Neural cell (in vitro differentiated cells): ENCODE measurements around the gene ATXN7L1. TPM values are rescaled to one million over a fixed set of nuclear protein-coding genes. Genes with fewer than 3 reads are reported as not detected.

Experiments used
- H2AFZ ChIP-seq: fragments of 200-600, 300-800 bp; sonication (generic), shearing (Covaris generic); 2 replicates; pipeline ENCODE4 v1.6.0; 2014; ENCODE audit warnings: low read depth, mild to moderate bottlenecking, antibody characterized with exemption, low read length, moderate library complexity
- H3F3A ChIP-seq: fragments of 200-600 bp; shearing (Covaris generic); 2 replicates; pipeline ENCODE4 v1.6.1; 2016; ENCODE audit warnings: mild to moderate bottlenecking, moderate library complexity, mixed read lengths, antibody characterized with exemption, low read length; ENCODE audit not compliant: insufficient read depth, poor library complexity, severe bottlenecking
- H3K27ac ChIP-seq: fragments of 200-600, 300-800 bp; sonication (generic), shearing (Covaris generic); 2 replicates; pipeline ENCODE4 v1.5.1; 2014; ENCODE audit warnings: mild to moderate bottlenecking, low read length, moderate library complexity
- H3K27me3 ChIP-seq: fragments of 300-800, 200-600 bp; sonication (generic), shearing (Covaris generic); 2 replicates; pipeline ENCODE4 v1.6.0; 2014; ENCODE audit warnings: mild to moderate bottlenecking, low read depth, low read length, moderate library complexity; ENCODE audit not compliant: insufficient read depth
- H3K36me3 ChIP-seq: fragments of 300-800, 200-600 bp; sonication (generic), shearing (Covaris generic); 2 replicates; pipeline ENCODE4 v1.5.1; 2014; ENCODE audit warnings: mild to moderate bottlenecking, antibody characterized with exemption, low read length, moderate library complexity; ENCODE audit not compliant: insufficient read depth
- H3K4me2 ChIP-seq: fragments of 300-800, 200-600 bp; sonication (generic), shearing (Covaris generic); 2 replicates; pipeline ENCODE4 v1.6.0; 2014; ENCODE audit warnings: mild to moderate bottlenecking, low read length
- H3K4me3 ChIP-seq: fragments of 300-800, 200-600 bp; sonication (generic), shearing (Covaris generic); 2 replicates; pipeline ENCODE4 v1.5.1; 2014; ENCODE audit warnings: mild to moderate bottlenecking, low read length, moderate library complexity
- H3K79me2 ChIP-seq: fragments of 200-600 bp; shearing (Covaris generic); replicated peaks from 2 replicates; pipeline ENCODE4 v1.6.0; 2014; ENCODE audit warnings: mild to moderate bottlenecking, low read length, moderate library complexity; ENCODE audit not compliant: insufficient read depth
- H3K9ac ChIP-seq: fragments of 300-800, 200-600 bp; sonication (generic), shearing (Covaris generic); 2 replicates; pipeline ENCODE4 v1.6.1; 2016; ENCODE audit warnings: mild to moderate bottlenecking, low read length, mixed read lengths
- H3K9me2 ChIP-seq: fragments of 200-600 bp; shearing (Covaris generic); 2 replicates; pipeline ENCODE4 v1.6.1; 2016; ENCODE audit warnings: mild to moderate bottlenecking, low read length, mixed read lengths; ENCODE audit not compliant: insufficient read depth
- H3K9me3 ChIP-seq: fragments of 200-600, 300-800 bp; sonication (generic), shearing (Covaris generic); 2 replicates; pipeline ENCODE4 v1.6.1; 2016; ENCODE audit warnings: mild to moderate bottlenecking, mixed run types, low read length, moderate library complexity, mixed read lengths
- H4K20me1 ChIP-seq: fragments of 200-600 bp; shearing (Covaris generic); 2 replicates; pipeline ENCODE4 v1.6.1; 2016; ENCODE audit warnings: mild to moderate bottlenecking, mixed run types; ENCODE audit not compliant: insufficient read depth
- EP300 ChIP-seq: fragments of 450-650 bp; conservative IDR thresholded peaks from 2 replicates; pipeline ENCODE4 v1.6.1; 2014; ENCODE audit warnings: antibody characterized with exemption, mild to moderate bottlenecking, moderate library complexity; ENCODE audit not compliant: poor library complexity, severe bottlenecking
- EZH2 ChIP-seq: fragments of 200-600, 300-800 bp; shearing (Covaris generic), sonication (generic); IDR thresholded peaks from 2 replicates; pipeline ENCODE4 v1.6.1; 2014; ENCODE audit warnings: antibody characterized with exemption, low read length, borderline replicate concordance, mild to moderate bottlenecking; ENCODE audit not compliant: insufficient read depth, poor library complexity, severe bottlenecking
- MXI1 ChIP-seq: fragments of 450-650 bp; conservative IDR thresholded peaks from 2 replicates; pipeline ENCODE4 v1.6.1; 2014; ENCODE audit warnings: antibody characterized with exemption, mild to moderate bottlenecking; ENCODE audit not compliant: poor library complexity, severe bottlenecking
- POLR2AphosphoS5 ChIP-seq: IDR thresholded peaks from 2 replicates; pipeline ENCODE4 v1.6.1; 2012
- RAD21 ChIP-seq: fragments of 450-650 bp; conservative IDR thresholded peaks from 2 replicates; pipeline ENCODE4 v1.6.1; 2014; ENCODE audit warnings: antibody characterized with exemption, mild to moderate bottlenecking, moderate library complexity
- SMC3 ChIP-seq: fragments of 450-650 bp; conservative IDR thresholded peaks from 2 replicates; pipeline ENCODE4 v1.6.1; 2014; ENCODE audit warnings: antibody characterized with exemption, mild to moderate bottlenecking, moderate library complexity; ENCODE audit not compliant: poor library complexity
- TAF1 ChIP-seq: IDR thresholded peaks from 2 replicates; pipeline ENCODE4 v1.6.1; 2012; ENCODE audit warnings: low read depth
- polyA minus RNA-seq: library from RNA; depleted of rRNA, polyadenylated mRNA; stranded (reverse); fragments of >200 nt; gene quantifications from 2 replicates; pipeline ENCODE4 v1.2.3, GENCODE V29; 2014
- polyA plus RNA-seq: library from polyadenylated mRNA; depleted of rRNA; stranded (reverse); fragments of >200 nt; gene quantifications from 2 replicates; pipeline ENCODE4 v1.2.3, GENCODE V29; 2014
- TF ChIP-seq, protein P1 (sequence below): IDR thresholded peaks from 2 replicates; pipeline ENCODE4 v1.6.1; 2012; ENCODE audit warnings: borderline replicate concordance
- TF ChIP-seq, protein P2 (sequence below): fragments of 450-650 bp; IDR thresholded peaks from 2 replicates; pipeline ENCODE4 v1.5.1; 2014; ENCODE audit warnings: antibody characterized with exemption, mild to moderate bottlenecking, moderate library complexity; ENCODE audit not compliant: poor library complexity, severe bottlenecking

ATXN7L1 gene, protein sequence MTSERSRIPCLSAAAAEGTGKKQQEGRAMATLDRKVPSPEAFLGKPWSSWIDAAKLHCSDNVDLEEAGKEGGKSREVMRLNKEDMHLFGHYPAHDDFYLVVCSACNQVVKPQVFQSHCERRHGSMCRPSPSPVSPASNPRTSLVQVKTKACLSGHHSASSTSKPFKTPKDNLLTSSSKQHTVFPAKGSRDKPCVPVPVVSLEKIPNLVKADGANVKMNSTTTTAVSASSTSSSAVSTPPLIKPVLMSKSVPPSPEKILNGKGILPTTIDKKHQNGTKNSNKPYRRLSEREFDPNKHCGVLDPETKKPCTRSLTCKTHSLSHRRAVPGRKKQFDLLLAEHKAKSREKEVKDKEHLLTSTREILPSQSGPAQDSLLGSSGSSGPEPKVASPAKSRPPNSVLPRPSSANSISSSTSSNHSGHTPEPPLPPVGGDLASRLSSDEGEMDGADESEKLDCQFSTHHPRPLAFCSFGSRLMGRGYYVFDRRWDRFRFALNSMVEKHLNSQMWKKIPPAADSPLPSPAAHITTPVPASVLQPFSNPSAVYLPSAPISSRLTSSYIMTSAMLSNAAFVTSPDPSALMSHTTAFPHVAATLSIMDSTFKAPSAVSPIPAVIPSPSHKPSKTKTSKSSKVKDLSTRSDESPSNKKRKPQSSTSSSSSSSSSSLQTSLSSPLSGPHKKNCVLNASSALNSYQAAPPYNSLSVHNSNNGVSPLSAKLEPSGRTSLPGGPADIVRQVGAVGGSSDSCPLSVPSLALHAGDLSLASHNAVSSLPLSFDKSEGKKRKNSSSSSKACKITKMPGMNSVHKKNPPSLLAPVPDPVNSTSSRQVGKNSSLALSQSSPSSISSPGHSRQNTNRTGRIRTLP
- 4.3 and 5.1 TPM in 2 replicates for polyA plus RNA-seq
- 21.2 and 33.0 TPM in 2 replicates for polyA minus RNA-seq

DNA sequence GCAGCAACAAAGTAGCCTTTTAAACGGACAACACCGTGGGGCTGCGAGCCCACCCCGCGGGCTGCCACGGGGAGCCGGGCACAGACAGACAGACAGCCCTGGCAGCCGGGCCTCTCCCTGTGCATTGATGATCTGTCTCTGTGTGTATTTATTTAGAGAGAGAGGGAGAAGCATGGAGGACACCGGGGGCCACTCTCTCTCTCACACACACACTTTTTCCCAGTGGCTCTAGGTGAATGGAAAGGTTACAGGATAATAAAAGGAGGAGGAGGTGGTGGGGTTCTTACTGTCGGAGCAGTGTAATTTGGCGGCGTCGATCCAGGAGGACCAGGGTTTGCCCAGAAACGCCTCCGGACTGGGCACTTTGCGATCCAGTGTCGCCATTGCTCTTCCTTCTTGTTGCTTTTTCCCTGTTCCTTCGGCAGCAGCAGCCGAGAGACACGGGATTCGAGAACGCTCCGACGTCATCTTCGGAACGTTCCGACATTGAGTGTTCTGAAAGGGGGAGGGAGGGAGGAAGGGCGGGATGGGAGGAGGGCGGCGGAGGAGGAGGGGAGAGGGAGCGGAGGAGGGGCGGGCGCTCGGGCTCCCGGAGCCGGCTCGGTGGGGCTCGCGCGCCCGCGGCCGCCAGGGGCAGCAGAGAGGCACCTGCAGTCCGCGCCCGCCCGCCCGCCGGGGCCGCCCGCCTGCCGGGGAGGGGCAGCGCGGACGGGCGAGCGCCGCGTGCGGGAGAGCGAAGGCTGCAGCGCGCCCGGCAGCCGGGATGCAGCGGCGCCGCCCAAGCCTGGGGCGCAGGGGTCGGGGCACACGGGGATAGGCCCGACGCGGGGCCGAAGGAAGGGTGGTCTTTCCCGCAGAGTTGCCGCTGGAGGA is at the start of gene ATXN7L1:
ATXN7L1 (minus strand) TSS at position 509 of the 873 bp plus-strand sequence; CDS start at position 468, 41 bp downstream.
- no peak for TF ChIP-seq RAD21
- TF ChIP-seq, protein P1, sequence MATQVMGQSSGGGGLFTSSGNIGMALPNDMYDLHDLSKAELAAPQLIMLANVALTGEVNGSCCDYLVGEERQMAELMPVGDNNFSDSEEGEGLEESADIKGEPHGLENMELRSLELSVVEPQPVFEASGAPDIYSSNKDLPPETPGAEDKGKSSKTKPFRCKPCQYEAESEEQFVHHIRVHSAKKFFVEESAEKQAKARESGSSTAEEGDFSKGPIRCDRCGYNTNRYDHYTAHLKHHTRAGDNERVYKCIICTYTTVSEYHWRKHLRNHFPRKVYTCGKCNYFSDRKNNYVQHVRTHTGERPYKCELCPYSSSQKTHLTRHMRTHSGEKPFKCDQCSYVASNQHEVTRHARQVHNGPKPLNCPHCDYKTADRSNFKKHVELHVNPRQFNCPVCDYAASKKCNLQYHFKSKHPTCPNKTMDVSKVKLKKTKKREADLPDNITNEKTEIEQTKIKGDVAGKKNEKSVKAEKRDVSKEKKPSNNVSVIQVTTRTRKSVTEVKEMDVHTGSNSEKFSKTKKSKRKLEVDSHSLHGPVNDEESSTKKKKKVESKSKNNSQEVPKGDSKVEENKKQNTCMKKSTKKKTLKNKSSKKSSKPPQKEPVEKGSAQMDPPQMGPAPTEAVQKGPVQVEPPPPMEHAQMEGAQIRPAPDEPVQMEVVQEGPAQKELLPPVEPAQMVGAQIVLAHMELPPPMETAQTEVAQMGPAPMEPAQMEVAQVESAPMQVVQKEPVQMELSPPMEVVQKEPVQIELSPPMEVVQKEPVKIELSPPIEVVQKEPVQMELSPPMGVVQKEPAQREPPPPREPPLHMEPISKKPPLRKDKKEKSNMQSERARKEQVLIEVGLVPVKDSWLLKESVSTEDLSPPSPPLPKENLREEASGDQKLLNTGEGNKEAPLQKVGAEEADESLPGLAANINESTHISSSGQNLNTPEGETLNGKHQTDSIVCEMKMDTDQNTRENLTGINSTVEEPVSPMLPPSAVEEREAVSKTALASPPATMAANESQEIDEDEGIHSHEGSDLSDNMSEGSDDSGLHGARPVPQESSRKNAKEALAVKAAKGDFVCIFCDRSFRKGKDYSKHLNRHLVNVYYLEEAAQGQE: peak; percentile 81
- peak; percentile 55 for TF ChIP-seq MXI1
- TF ChIP-seq POLR2AphosphoS5: peak; percentile 86
- TF ChIP-seq TAF1: peak; percentile 97
- TF ChIP-seq, protein P2, sequence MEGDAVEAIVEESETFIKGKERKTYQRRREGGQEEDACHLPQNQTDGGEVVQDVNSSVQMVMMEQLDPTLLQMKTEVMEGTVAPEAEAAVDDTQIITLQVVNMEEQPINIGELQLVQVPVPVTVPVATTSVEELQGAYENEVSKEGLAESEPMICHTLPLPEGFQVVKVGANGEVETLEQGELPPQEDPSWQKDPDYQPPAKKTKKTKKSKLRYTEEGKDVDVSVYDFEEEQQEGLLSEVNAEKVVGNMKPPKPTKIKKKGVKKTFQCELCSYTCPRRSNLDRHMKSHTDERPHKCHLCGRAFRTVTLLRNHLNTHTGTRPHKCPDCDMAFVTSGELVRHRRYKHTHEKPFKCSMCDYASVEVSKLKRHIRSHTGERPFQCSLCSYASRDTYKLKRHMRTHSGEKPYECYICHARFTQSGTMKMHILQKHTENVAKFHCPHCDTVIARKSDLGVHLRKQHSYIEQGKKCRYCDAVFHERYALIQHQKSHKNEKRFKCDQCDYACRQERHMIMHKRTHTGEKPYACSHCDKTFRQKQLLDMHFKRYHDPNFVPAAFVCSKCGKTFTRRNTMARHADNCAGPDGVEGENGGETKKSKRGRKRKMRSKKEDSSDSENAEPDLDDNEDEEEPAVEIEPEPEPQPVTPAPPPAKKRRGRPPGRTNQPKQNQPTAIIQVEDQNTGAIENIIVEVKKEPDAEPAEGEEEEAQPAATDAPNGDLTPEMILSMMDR: peak; percentile 66
- H3K4me3 ChIP-seq: peak within 1 kb of the TSS; percentile 79
- H3K27ac ChIP-seq: peak within 1 kb of the TSS; percentile 90
- H3K9ac ChIP-seq: peak within 1 kb of the TSS; percentile 88
- no peaks in the 10 kb centered on the region for H3K9me3 ChIP-seq
- peak within 1 kb of the TSS; percentile 83 for H2AFZ ChIP-seq
- H3K36me3 ChIP-seq: peaks cover 4% of the 10 kb centered on the region
- peaks cover 22% of the 10 kb centered on the region for H3K79me2 ChIP-seq
- no peaks in the 10 kb centered on the region for H3K9me2 ChIP-seq
- peaks cover 20% of the 10 kb centered on the region for H3K27me3 ChIP-seq
- H4K20me1 ChIP-seq: no peaks in the 10 kb centered on the region
- H3K4me2 ChIP-seq: peak within 1 kb of the TSS; percentile 92
- no peaks in the 10 kb centered on the region for H3F3A ChIP-seq

DNA sequence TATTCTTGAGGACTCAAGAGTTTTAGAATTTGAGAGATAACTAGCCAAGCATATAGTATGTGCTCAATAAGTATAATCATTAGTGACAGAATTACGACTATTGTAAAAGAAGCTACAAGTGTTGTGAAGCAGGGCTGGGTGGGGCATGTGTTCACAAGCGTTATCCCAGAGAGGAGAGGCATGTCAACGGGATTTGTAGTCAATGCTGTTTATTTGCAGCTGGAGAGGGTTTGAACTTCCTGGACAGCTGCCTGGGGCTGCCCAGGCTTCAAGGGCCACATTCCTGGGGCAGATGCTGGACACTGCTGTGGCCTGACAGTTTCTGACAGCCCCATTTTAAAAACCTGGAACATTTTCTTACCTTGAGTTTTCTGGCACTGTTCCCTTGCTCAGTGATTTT is 49.7 kb upstream of the ATXN7L1 start:
- Histone ChIP-seq H4K20me1 (no peaks in the 10 kb centered on the region), H3K4me2 (no peak overlapping the region), H3K4me3 (no peak overlapping the region), H3K36me3 (no peaks in the 10 kb centered on the region), H3K9me2 (no peaks in the 10 kb centered on the region), H3K27me3 (no peaks in the 10 kb centered on the region), H3K79me2 (no peaks in the 10 kb centered on the region), H3K9me3 (peaks cover 7% of the 10 kb centered on the region), H3F3A (no peaks in the 10 kb centered on the region), H2AFZ (no peak overlapping the region), H3K27ac (no peak overlapping the region), H3K9ac (no peak overlapping the region)
- no peak for TF ChIP-seq SMC3
- no peak for TF ChIP-seq EZH2
- TF ChIP-seq TAF1: no peak
- no peak for TF ChIP-seq MXI1
- TF ChIP-seq, protein P1: no peak
- TF ChIP-seq, protein P2: no peak
- no peak for TF ChIP-seq RAD21
- no peak for TF ChIP-seq POLR2AphosphoS5
- TF ChIP-seq EP300: no peak
